K562 (cell line): Measurements from ENCODE around the gene FADS6. TPM values are rescaled to one million over a fixed set of nuclear protein-coding genes. Genes with fewer than 3 reads are reported as not detected.

Source experiments
- ATAC-seq: fragments of 200-7000 bp; cut with Tn5 transposase; 3 replicates; pipeline ENCODE4 v1.9.1; 2020; ENCODE audit warnings: moderate library complexity
- BruUV-seq: library from RNA; stranded (reverse); fragments of 400-500 nt; replicated peaks from 2 replicates; lab custom pipeline; 2021; lab: Mats Ljungman, UMichigan
- CTCF ChIA-PET: fragments of 300-600 bp; formaldehyde crosslinking; extraction: SDS; loops from one replicate; lab custom pipeline; 2021; ENCODE audit warnings: low intra/inter-chr PET ratio; lab: Yijun Ruan, JAX
- POLR2A ChIA-PET: fragments of 300-600, 350-650 bp; sonication (Branson Sonifier 250); formaldehyde crosslinking; extraction: SDS; loops from one replicate; lab custom pipeline; 2021; ENCODE audit warnings: antibody characterized with exemption, inconsistent platforms; lab: Yijun Ruan, JAX
- DNase-seq, 4 experiments: peaks; one replicate each; pipeline versions ENCODE4 v3.0.0 to v3.0.0-alpha.2; 2011 to 2018; ENCODE audit warnings: low spot score in 3 of 4, mixed read lengths in 3 of 4; ENCODE audit errors: extremely low read depth in 1 of 4
- FAIRE-seq: peaks from 2 replicates; lab custom pipeline; 2011; peaks lifted over from hg19 to GRCh38; lab: Jason Lieb, UNC
- H2AFZ ChIP-seq: 2 replicates; pipeline ENCODE4 v1.6.0; 2011; ENCODE audit warnings: low read depth, low read length, control low read depth, inconsistent platforms
- H3K27ac ChIP-seq: fragments of 200-600 bp; 3 replicates; pipeline ENCODE4 v1.8.0; 2011; ENCODE audit warnings: low read depth, mild to moderate bottlenecking, control low read depth, inconsistent platforms, low read length, moderate library complexity, mixed read lengths; ENCODE audit errors: extremely low read depth
- H3K27me3 ChIP-seq, 2 experiments: fragments of 300-600 bp in 1 of 2; 2 replicates in 1 of 2; 3 replicates in 1 of 2; pipeline versions ENCODE4 v1.6.0 to v1.8.0; 2011; ENCODE audit warnings: inconsistent platforms in 2 of 2, low read length in 2 of 2, mild to moderate bottlenecking in 1 of 2, mixed read lengths in 1 of 2, moderate library complexity in 1 of 2; ENCODE audit not compliant: control insufficient read depth in 2 of 2, insufficient read depth in 2 of 2
- H3K36me3 ChIP-seq: fragments of 300-600 bp; 3 replicates; pipeline ENCODE4 v1.8.0; 2011; ENCODE audit warnings: mild to moderate bottlenecking, low read length, inconsistent platforms; ENCODE audit not compliant: control insufficient read depth, insufficient read depth
- H3K4me1 ChIP-seq, 2 experiments: fragments of 200-600 bp in 1 of 2; replicated peaks in 1 of 2; 2 replicates in 1 of 2; 3 replicates in 1 of 2; pipeline versions ENCODE4 v1.5.1 to v1.8.0; 2011; ENCODE audit warnings: inconsistent platforms in 2 of 2, low read length in 2 of 2, mild to moderate bottlenecking in 1 of 2, mixed read lengths in 1 of 2, moderate library complexity in 1 of 2; ENCODE audit not compliant: control insufficient read depth in 2 of 2, insufficient read depth in 2 of 2
- H3K4me2 ChIP-seq: 2 replicates; pipeline ENCODE4 v1.6.1; 2011; ENCODE audit warnings: low read length, control low read depth, inconsistent platforms, mixed read lengths; ENCODE audit not compliant: insufficient read depth
- H3K4me3 ChIP-seq: fragments of 200-600 bp; sonication (generic), shearing (Covaris generic); 2 replicates; pipeline ENCODE4 v1.5.1; 2016; ENCODE audit warnings: control low read depth, inconsistent platforms
- H3K79me2 ChIP-seq: fragments of 200-600 bp; 3 replicates; pipeline ENCODE4 v1.8.0; 2011; ENCODE audit warnings: low read length, inconsistent platforms; ENCODE audit not compliant: control insufficient read depth, insufficient read depth
- H3K9ac ChIP-seq, 2 experiments: 2 replicates each; pipeline versions ENCODE4 v1.6.0 to v1.6.1; 2011; ENCODE audit warnings: low read depth in 2 of 2, low read length in 2 of 2, control low read depth in 1 of 2, inconsistent platforms in 1 of 2, mild to moderate bottlenecking in 1 of 2, mixed read lengths in 1 of 2; ENCODE audit not compliant: insufficient read depth in 1 of 2
- H3K9me1 ChIP-seq: one replicate; pipeline ENCODE4 v1.6.0; 2011; ENCODE audit warnings: inconsistent platforms, mild to moderate bottlenecking, low read length, moderate library complexity; ENCODE audit not compliant: control insufficient read depth, insufficient read depth
- H3K9me3 ChIP-seq: replicated peaks from 2 replicates; pipeline ENCODE4 v1.5.1; 2011; ENCODE audit warnings: low read depth, low read length, inconsistent platforms; ENCODE audit not compliant: control insufficient read depth, insufficient read depth
- H4K20me1 ChIP-seq: replicated peaks from 2 replicates; pipeline ENCODE4 v1.6.1; 2011; ENCODE audit warnings: low read length, inconsistent platforms, mixed read lengths; ENCODE audit not compliant: control insufficient read depth, insufficient read depth
- ARNT ChIP-seq, 2 experiments: fragments of 450-650 bp; IDR thresholded peaks; 2 replicates each; pipeline ENCODE4 v1.6.1; 2016; ENCODE audit warnings: mild to moderate bottlenecking in 1 of 2
- EGR1 ChIP-seq: fragments of 450-650 bp; conservative IDR thresholded peaks from 2 replicates; pipeline ENCODE4 v1.6.1; 2017; ENCODE audit warnings: mild to moderate bottlenecking
- ERF ChIP-seq: fragments of 450-650 bp; formaldehyde crosslinking; IDR thresholded peaks from 2 replicates; pipeline ENCODE4 v1.4.0; 2020; ENCODE audit warnings: mild to moderate bottlenecking, mixed read lengths
- KLF16 ChIP-seq: IDR thresholded peaks from 2 replicates; pipeline ENCODE4 v1.6.1; 2016; ENCODE audit warnings: antibody characterized with exemption
- MAFG ChIP-seq: fragments of 450-650 bp; conservative IDR thresholded peaks from 2 replicates; pipeline ENCODE4 v1.6.1; 2016; ENCODE audit warnings: missing genetic modification characterization, missing compliant biosample characterization
- NCOA6 ChIP-seq: fragments of 450-650 bp; IDR thresholded peaks from 2 replicates; pipeline ENCODE4 v1.6.1; 2017; ENCODE audit warnings: mild to moderate bottlenecking
- NUFIP1 ChIP-seq: fragments of 450-650 bp; IDR thresholded peaks from 2 replicates; pipeline ENCODE4 v1.6.1; 2018; ENCODE audit not compliant: partially characterized antibody
- POLR2G ChIP-seq: fragments of 200-400 bp; formaldehyde crosslinking; IDR thresholded peaks from 2 replicates; pipeline ENCODE4 v1.6.1; 2017; ENCODE audit warnings: low read depth, mild to moderate bottlenecking, antibody characterized with exemption, low read length, moderate library complexity
- TEAD4 ChIP-seq, 2 experiments: sonication (generic) in 1 of 2; formaldehyde crosslinking in 1 of 2; IDR thresholded peaks; 2 replicates each; pipeline versions ENCODE4 v1.6.1 to v1.8.0; 2012 to 2022; ENCODE audit warnings: borderline replicate concordance in 1 of 2, inconsistent platforms in 1 of 2, low read length in 1 of 2, mild to moderate bottlenecking in 1 of 2, missing genetic modification reagents in 1 of 2
- WGBS: fragments of 100-300 bp; shearing (Covaris generic); methylation state at CpG from one replicate; pipeline ENCODE4 v1.1.6; 2016; ENCODE audit warnings: low coverage, mixed read lengths; ENCODE audit not compliant: insufficient coverage; ENCODE audit errors: missing lambda C conversion rate; 5-methylcytosine and 5-hydroxymethylcytosine counted together
- in situ Hi-C: fragments of 300-500 bp; cut with MboI; formaldehyde crosslinking; loops from 4 replicates; pipeline ENCODE4 v1.15.0; 2018; ENCODE audit warnings: inconsistent platforms, mixed read lengths
- intact Hi-C: fragments of 100-400 bp; cut with micrococcal nuclease; formaldehyde crosslinking; loops from 2 replicates; pipeline ENCODE4 v1.14.2; 2022
- polyA plus RNA-seq, 8 experiments: library from polyadenylated mRNA; depleted of rRNA in 4 of 8; stranded (reverse) in 5 of 8; unstranded in 3 of 8; fragments of >200 nt; fragmentation: Nextera tagmentation in 2 of 8; fragmentation: Illumina TruSeq in 1 of 8; extraction: Ambion mirVana in 2 of 8; extraction: Trizol in 1 of 8; gene quantifications; 2 replicates each; pipeline versions ENCODE4 v1.2.1 to v1.2.3, GENCODE V29; 2011 to 2014; ENCODE audit warnings: inconsistent platforms in 1 of 8, missing spikeins in 1 of 8
- total RNA-seq, 7 experiments: library from RNA; depleted of rRNA in 6 of 7; stranded (reverse); fragments of >200 nt in 6 of 7; fragmentation: Illumina TruSeq in 2 of 7; extraction: Trizol in 2 of 7; gene quantifications; 2 replicates each; pipeline versions ENCODE4 v1.2.1 to v1.2.3, GENCODE V29; 2011 to 2021; ENCODE audit warnings: low replicate concordance in 1 of 7
- TF ChIP-seq, protein P1 (sequence below): fragments of 450-650 bp; formaldehyde crosslinking; conservative IDR thresholded peaks from 2 replicates; pipeline ENCODE4 v1.4.0; 2022; ENCODE audit warnings: mild to moderate bottlenecking, missing genetic modification characterization
- TF ChIP-seq, protein P2 (sequence below), 3 experiments: IDR thresholded peaks in 2 of 3; conservative IDR thresholded peaks in 1 of 3; 2 replicates each; pipeline ENCODE4 v1.5.1; 2011 to 2012; ENCODE audit warnings: low read length in 3 of 3, mild to moderate bottlenecking in 3 of 3, control low read depth in 2 of 3, improper control_type of control experiment in 1 of 3, inconsistent platforms in 1 of 3, low read depth in 1 of 3, mixed read lengths in 1 of 3, moderate library complexity in 1 of 3; ENCODE audit not compliant: insufficient read depth in 2 of 3

Gene FADS6
- total and polyA plus RNA-seq, 9 of the 15 experiments (the other 6 are each of a cell fraction or from before 2014, with no cell fraction given), result 0.18 to 0.22 TPM; not detected in 7

DNA sequence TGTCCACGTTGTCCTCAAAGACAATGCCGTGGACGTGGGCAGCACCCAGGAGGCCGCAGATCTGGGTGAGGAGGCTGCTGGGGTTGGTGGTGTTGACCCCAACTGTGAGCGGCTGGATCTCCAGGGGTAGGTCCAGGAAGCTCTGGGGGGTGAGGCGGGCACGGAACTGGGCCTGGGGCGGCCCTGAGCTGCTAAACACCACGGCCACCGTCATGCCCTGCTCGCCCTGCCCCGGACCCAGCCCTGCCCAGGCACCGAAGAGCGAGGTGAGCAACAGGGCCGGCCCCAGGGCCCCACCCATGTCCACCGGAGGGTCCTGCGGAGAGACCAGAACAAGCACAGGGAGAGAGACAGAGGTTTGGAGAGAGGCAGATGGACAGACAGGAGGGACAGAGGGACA is 38.6 kb downstream of the FADS6 start:
- Histone ChIP-seq H3K27me3 (peaks cover 0 to 39% of the 10 kb centered on the region in 2 experiments; a peak in 2 of 5 replicates), H2AFZ (no peak overlapping the region), H3K9me1 (peaks cover 3% of the 10 kb centered on the region), H3K9me3 (no peaks in the 10 kb centered on the region), H3K79me2 (no peaks in the 10 kb centered on the region), H3K4me3 (no peak overlapping the region), H3K27ac (no peak overlapping the region), H4K20me1 (0 out of 2 replicates have a peak, but pooled peaks cover 3% of the 10 kb centered on the region), H3K4me2 (no peak overlapping the region), H3K36me3 (no peaks in the 10 kb centered on the region), H3K9ac (no peak overlapping the region), H3K4me1 (peaks cover 0 to 43% of the 10 kb centered on the region in 2 experiments; a peak in 2 of 5 replicates)
- intact Hi-C loops, result loop anchor here (5.0 kb wide), 1 partner anchor 112 kb away; no protein-coding TSS in a partner anchor
- FAIRE-seq (no peak), ATAC-seq (no peak), DNase-seq (no peak)
- ChIA-PET POLR2A (interaction anchor here (0.6 to 1.8 kb wide), 5 partner anchors 11 to 88 kb away, joined by 3 to 8 read pairs (median 5); no protein-coding TSS in a partner anchor), CTCF (no interaction called here)
- BruUV-seq, result no TSS peak
- TF ChIP-seq POLR2G (0 out of 2 replicates have a peak, but pooled peaks have one; percentile 21), MAFG (tag) (no peak), KLF16 (no peak)
- WGBS, result 24% methylated on average over 14 of the region's 17 CpGs
- in situ Hi-C loops, result loop anchor here (5.0 kb wide), 1 partner anchor 62 kb away; no protein-coding TSS in a partner anchor

DNA sequence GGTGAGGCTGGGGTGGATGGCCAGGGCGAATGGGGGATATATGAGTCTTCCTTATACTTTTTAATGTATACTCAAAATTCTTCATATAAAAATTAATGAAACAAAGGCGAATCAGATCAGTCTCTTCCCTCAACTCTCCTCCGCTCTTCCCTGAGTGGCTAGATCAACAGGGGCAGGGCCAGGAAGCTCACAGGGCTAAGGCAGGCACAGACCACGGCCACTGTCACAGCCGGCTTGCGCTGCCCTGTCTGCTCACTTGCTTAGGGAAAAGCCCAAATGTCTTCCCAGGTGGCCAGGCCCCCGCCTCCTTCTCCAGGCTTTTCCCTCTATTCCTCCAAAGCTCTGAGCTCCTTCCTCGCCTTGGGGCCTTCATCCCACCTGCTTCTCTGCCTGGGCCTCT is 39.8 kb downstream of the FADS6 start:
- WGBS, result 36% methylated on average over 8 of the region's 8 CpGs
- in situ Hi-C loops, result no loop called here
- TF ChIP-seq, protein P1, sequence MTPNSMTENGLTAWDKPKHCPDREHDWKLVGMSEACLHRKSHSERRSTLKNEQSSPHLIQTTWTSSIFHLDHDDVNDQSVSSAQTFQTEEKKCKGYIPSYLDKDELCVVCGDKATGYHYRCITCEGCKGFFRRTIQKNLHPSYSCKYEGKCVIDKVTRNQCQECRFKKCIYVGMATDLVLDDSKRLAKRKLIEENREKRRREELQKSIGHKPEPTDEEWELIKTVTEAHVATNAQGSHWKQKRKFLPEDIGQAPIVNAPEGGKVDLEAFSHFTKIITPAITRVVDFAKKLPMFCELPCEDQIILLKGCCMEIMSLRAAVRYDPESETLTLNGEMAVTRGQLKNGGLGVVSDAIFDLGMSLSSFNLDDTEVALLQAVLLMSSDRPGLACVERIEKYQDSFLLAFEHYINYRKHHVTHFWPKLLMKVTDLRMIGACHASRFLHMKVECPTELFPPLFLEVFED (CRISPR knock-in tag), result no peak
- TF ChIP-seq, protein P2, sequence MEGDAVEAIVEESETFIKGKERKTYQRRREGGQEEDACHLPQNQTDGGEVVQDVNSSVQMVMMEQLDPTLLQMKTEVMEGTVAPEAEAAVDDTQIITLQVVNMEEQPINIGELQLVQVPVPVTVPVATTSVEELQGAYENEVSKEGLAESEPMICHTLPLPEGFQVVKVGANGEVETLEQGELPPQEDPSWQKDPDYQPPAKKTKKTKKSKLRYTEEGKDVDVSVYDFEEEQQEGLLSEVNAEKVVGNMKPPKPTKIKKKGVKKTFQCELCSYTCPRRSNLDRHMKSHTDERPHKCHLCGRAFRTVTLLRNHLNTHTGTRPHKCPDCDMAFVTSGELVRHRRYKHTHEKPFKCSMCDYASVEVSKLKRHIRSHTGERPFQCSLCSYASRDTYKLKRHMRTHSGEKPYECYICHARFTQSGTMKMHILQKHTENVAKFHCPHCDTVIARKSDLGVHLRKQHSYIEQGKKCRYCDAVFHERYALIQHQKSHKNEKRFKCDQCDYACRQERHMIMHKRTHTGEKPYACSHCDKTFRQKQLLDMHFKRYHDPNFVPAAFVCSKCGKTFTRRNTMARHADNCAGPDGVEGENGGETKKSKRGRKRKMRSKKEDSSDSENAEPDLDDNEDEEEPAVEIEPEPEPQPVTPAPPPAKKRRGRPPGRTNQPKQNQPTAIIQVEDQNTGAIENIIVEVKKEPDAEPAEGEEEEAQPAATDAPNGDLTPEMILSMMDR (IDR thresholded peaks at IDR 0.05 in 2 of 3, conservative IDR thresholded peaks at IDR 0.05 in 1 of 3; ENCODE audit: insufficient read depth in 2 of 3, low read depth in 1 of 3, low read length in 3 of 3), result no peak
- TF ChIP-seq ERF (CRISPR knock-in tag) (no peak), NUFIP1 (no peak), ARNT (IDR thresholded peaks at IDR 0.05) (no peak), NCOA6 (no peak), EGR1 (no peak), TEAD4 (IDR thresholded peaks at IDR 0.05; ENCODE audit: low read length) (no peak), TEAD4 (CRISPR knock-in tag; IDR thresholded peaks at IDR 0.05; ENCODE audit: borderline replicate concordance) (no peak)

More for the DNA sequence above, 39.8 kb downstream of the FADS6 start:
- Histone ChIP-seq H3K4me2 (no peak overlapping the region), H3K79me2 (no peaks in the 10 kb centered on the region), H3K9ac (0 out of 4 replicates have a peak overlapping the region, but pooled peaks of 1 of the 2 experiments have one; percentile 6), H2AFZ (no peak overlapping the region), H3K9me3 (no peaks in the 10 kb centered on the region), H4K20me1 (0 out of 2 replicates have a peak, but pooled peaks cover 3% of the 10 kb centered on the region), H3K4me3 (no peak overlapping the region), H3K36me3 (no peaks in the 10 kb centered on the region), H3K9me1 (peaks cover 4% of the 10 kb centered on the region), H3K27me3 (peaks cover 0 to 41% of the 10 kb centered on the region in 2 experiments; a peak in 2 of 5 replicates), H3K4me1 (peaks cover 0 to 34% of the 10 kb centered on the region in 2 experiments; a peak in 2 of 5 replicates), H3K27ac (no peak overlapping the region)
- CTCF ChIA-PET, result no interaction called here
- no peak for ATAC-seq
- no peak for FAIRE-seq
- no TSS peak for BruUV-seq
- POLR2A ChIA-PET, result interaction anchor here (0.6 to 2.2 kb wide), 7 partner anchors 9 to 77 kb away, joined by 3 to 17 read pairs (median 5); partner anchors contain the start of gene FDXR
- DNase-seq, result no peak
- intact Hi-C loops, result loop anchor here (5.0 kb wide), 1 partner anchor 111 kb away; no protein-coding TSS in a partner anchor
